ENCODE data around the gene SLC2A8.
A peak's percentile ranks its signal among the peaks of the same experiment; 100 is the strongest.

GRCh38 chr9:127450830-127451607, 54.0 kb downstream of the SLC2A8 start, which contains the start of the genes LRSAM1 and RPL12:
- TF ChIP-seq POLR2A (IDR thresholded peaks at IDR 0.05; ENCODE audit: extremely low read depth, insufficient read length) (peak; percentile 99), CTCF (IDR thresholded peaks at IDR 0.05; ENCODE audit: low read depth, low read length) (no peak), MAX (IDR thresholded peaks at IDR 0.05; ENCODE audit: low read depth, low read length) (peak; percentile 82; the same call in 1 of the 2 replicates)
